Fibroblast of lung (primary cell): Measurements from ENCODE around the gene ERMAP. TPM values are rescaled to one million over a fixed set of nuclear protein-coding genes. Genes with fewer than 3 reads are reported as not detected.

Source experiments
- DNase-seq, 2 donors: peaks; one replicate each; pipeline versions ENCODE4 v3.0.0 to v3.0.0-alpha.2; 2010; ENCODE audit warnings: low read depth in 2 of 2
- H2AFZ ChIP-seq: 2 replicates; pipeline ENCODE4 v1.5.1; 2012; ENCODE audit warnings: low read length, control low read depth, inconsistent platforms
- H3K27ac ChIP-seq: 2 replicates; pipeline ENCODE4 v1.5.1; 2011; ENCODE audit warnings: low read length, control low read depth; ENCODE audit not compliant: insufficient read depth
- H3K27me3 ChIP-seq: 2 replicates; pipeline ENCODE4 v1.5.1; 2011; ENCODE audit warnings: mild to moderate bottlenecking, low read length; ENCODE audit not compliant: control insufficient read depth, insufficient read depth
- H3K36me3 ChIP-seq: 2 replicates; pipeline ENCODE4 v1.5.1; 2011; ENCODE audit warnings: low read length; ENCODE audit not compliant: control insufficient read depth, insufficient read depth
- H3K4me1 ChIP-seq: 2 replicates; pipeline ENCODE4 v1.5.1; 2011; ENCODE audit warnings: low read length; ENCODE audit not compliant: control insufficient read depth, insufficient read depth; ENCODE audit errors: extremely low read depth
- H3K4me2 ChIP-seq: 2 replicates; pipeline ENCODE4 v1.5.1; 2011; ENCODE audit warnings: low read length, control low read depth; ENCODE audit not compliant: insufficient read depth; ENCODE audit errors: extremely low read depth
- H3K4me3 ChIP-seq, 4 experiments: fragments of 200-600 bp in 1 of 4; sonication (generic) in 1 of 4; replicated peaks in 1 of 4; 2 replicates each; pipeline ENCODE4 v1.5.1; 2011 to 2016; ENCODE audit warnings: low read length in 4 of 4, low read depth in 3 of 4, mild to moderate bottlenecking in 3 of 4, control low read depth in 2 of 4, inconsistent platforms in 1 of 4, mixed read lengths in 1 of 4; ENCODE audit not compliant: insufficient read depth in 1 of 4; ENCODE audit errors: control extremely low read depth in 1 of 4
- H3K79me2 ChIP-seq: 2 replicates; pipeline ENCODE4 v1.5.1; 2012; ENCODE audit warnings: mild to moderate bottlenecking, low read length, inconsistent platforms; ENCODE audit not compliant: control insufficient read depth, insufficient read depth
- H3K9ac ChIP-seq: 2 replicates; pipeline ENCODE4 v1.5.1; 2011; ENCODE audit warnings: mild to moderate bottlenecking, low read length, control low read depth; ENCODE audit not compliant: insufficient read depth
- H3K9me3 ChIP-seq: 2 replicates; pipeline ENCODE4 v1.5.1; 2012; ENCODE audit warnings: low read depth, low read length; ENCODE audit not compliant: control insufficient read depth, insufficient read depth
- H4K20me1 ChIP-seq: 2 replicates; pipeline ENCODE4 v1.5.1; 2011; ENCODE audit warnings: low read length; ENCODE audit not compliant: control insufficient read depth, insufficient read depth; ENCODE audit errors: extremely low read depth
- EZH2 ChIP-seq: IDR thresholded peaks from 2 replicates; pipeline ENCODE4 v1.5.1; 2012; ENCODE audit warnings: low read length, control low read depth, mild to moderate bottlenecking; ENCODE audit errors: missing control alignments
- polyA plus RNA-seq, 2 donors: library from polyadenylated mRNA; depleted of rRNA in 1 of 2; stranded (reverse) in 1 of 2; unstranded in 1 of 2; fragments of >200 nt; gene quantifications; 2 replicates each; pipeline ENCODE4 v1.2.1, GENCODE V29; 2011 to 2012; ENCODE audit warnings: missing spikeins in 1 of 2
- total RNA-seq: library from RNA; depleted of rRNA; stranded (reverse); fragments of >200 nt; gene quantifications from 2 replicates; pipeline ENCODE4 v1.2.1, GENCODE V29; 2014
- TF ChIP-seq, protein P1 (sequence below), 2 donors: IDR thresholded peaks in 1 of 2; conservative IDR thresholded peaks in 1 of 2; 1 replicate in 1 of 2; 2 replicates in 1 of 2; pipeline ENCODE4 v1.5.1; 2011 to 2012; ENCODE audit warnings: low read length in 2 of 2, control low read depth in 1 of 2, inconsistent platforms in 1 of 2, low read depth in 1 of 2, mild to moderate bottlenecking in 1 of 2

ERMAP gene
- total and polyA plus RNA-seq, 2 donors (not counting 1 experiment from before 2014, with no cell fraction given), result 19.4 to 37.2 TPM

DNA sequence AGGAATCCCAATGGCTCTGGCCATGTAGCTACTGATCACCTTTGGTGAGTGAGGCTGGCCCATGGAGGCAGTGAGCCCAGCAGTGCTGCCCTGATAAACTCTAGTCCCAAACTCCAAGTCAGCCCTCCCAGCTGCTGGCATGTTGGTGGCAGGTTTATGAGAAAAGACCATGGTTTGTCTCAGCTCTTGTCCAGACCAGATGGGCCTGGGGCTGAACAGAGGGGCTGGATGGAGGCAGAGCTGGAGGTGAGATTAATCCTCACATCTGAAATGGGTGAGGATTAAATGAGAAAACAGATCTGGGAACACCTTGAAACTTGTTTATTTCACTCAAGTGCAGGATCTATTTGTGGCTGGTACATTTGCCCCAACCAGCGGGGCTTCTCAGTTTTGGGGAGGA, 28.9 kb upstream of the ERMAP start:
- no peak overlapping the region for H3K9ac ChIP-seq
- no peaks in the 10 kb centered on the region for H3K27me3 ChIP-seq
- no peak for TF ChIP-seq EZH2
- TF ChIP-seq, protein P1, sequence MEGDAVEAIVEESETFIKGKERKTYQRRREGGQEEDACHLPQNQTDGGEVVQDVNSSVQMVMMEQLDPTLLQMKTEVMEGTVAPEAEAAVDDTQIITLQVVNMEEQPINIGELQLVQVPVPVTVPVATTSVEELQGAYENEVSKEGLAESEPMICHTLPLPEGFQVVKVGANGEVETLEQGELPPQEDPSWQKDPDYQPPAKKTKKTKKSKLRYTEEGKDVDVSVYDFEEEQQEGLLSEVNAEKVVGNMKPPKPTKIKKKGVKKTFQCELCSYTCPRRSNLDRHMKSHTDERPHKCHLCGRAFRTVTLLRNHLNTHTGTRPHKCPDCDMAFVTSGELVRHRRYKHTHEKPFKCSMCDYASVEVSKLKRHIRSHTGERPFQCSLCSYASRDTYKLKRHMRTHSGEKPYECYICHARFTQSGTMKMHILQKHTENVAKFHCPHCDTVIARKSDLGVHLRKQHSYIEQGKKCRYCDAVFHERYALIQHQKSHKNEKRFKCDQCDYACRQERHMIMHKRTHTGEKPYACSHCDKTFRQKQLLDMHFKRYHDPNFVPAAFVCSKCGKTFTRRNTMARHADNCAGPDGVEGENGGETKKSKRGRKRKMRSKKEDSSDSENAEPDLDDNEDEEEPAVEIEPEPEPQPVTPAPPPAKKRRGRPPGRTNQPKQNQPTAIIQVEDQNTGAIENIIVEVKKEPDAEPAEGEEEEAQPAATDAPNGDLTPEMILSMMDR (conservative IDR thresholded peaks at IDR 0.05 in 1 of 2, IDR thresholded peaks at IDR 0.05 in 1 of 2; ENCODE audit: low read depth in 1 of 2, low read length in 2 of 2), result no peak
- no peaks in the 10 kb centered on the region for H3K36me3 ChIP-seq
- no peak overlapping the region for H3K27ac ChIP-seq
- no peak for DNase-seq
- H4K20me1 ChIP-seq, result no peaks in the 10 kb centered on the region
- H3K4me1 ChIP-seq, result no peaks in the 10 kb centered on the region
- H3K4me3 ChIP-seq, result no peak overlapping the region
- H3K4me2 ChIP-seq, result no peak overlapping the region
- no peak overlapping the region for H2AFZ ChIP-seq
- H3K9me3 ChIP-seq, result no peaks in the 10 kb centered on the region
- no peaks in the 10 kb centered on the region for H3K79me2 ChIP-seq

DNA sequence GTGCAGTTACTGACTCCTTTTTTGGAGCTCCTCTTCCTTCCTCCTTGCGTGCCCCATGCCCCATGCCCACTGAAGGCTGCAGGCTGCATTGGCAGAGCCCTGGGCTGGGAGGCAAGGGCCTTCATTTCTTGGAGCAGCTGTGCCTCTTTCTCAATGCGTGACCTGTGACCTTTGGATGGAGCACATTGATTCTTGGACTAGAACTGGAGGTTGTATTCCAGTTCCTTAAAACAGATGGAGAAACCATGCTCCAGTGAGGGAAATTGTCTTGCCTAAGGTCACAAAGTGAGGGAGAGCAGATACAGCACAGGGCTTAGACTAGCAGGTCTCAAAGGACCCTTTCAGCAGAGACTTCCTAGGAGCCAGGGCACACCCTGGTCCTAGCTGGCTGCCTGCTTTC, 23.1 kb upstream of the ERMAP start:
- Histone ChIP-seq H3K36me3 (no peaks in the 10 kb centered on the region), H3K9ac (no peak overlapping the region), H3K27me3 (no peaks in the 10 kb centered on the region), H3K4me2 (no peak overlapping the region), H2AFZ (no peak overlapping the region), H3K4me1 (no peaks in the 10 kb centered on the region), H4K20me1 (no peaks in the 10 kb centered on the region), H3K9me3 (no peaks in the 10 kb centered on the region), H3K79me2 (no peaks in the 10 kb centered on the region), H3K4me3 (no peak overlapping the region), H3K27ac (no peak overlapping the region)
- TF ChIP-seq, protein P1 (conservative IDR thresholded peaks at IDR 0.05 in 1 of 2, IDR thresholded peaks at IDR 0.05 in 1 of 2; ENCODE audit: low read depth in 1 of 2, low read length in 2 of 2), result no peak
- DNase-seq, result peak in 1 of 2 donors; percentile 50

DNA sequence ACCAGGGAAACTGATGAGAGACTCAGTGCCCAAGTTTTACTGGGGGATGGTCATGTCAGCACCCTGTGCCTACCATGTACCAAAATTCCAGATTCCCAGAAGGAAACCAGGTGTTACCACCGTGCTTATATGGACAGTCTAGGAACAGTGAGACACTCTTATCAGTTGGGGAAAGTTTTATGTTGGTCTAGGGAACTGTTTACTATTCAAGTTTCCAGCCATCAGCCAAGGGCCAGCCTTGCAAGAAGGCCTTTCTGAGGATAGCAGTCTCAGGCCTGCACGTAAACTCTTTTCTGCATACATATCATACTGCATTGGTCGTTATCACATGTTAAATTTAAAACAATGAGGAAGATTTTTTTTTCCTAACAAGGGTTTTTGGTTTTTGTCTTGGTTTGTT, 19.5 kb upstream of the ERMAP start:
- Histone ChIP-seq H3K4me3 (no peak overlapping the region), H4K20me1 (no peaks in the 10 kb centered on the region), H3K9ac (no peak overlapping the region), H3K79me2 (no peaks in the 10 kb centered on the region), H3K9me3 (no peaks in the 10 kb centered on the region), H3K4me1 (no peaks in the 10 kb centered on the region), H3K27me3 (no peaks in the 10 kb centered on the region), H2AFZ (no peak overlapping the region), H3K36me3 (no peaks in the 10 kb centered on the region), H3K4me2 (no peak overlapping the region), H3K27ac (no peak overlapping the region)
- TF ChIP-seq, protein P1 (conservative IDR thresholded peaks at IDR 0.05 in 1 of 2, IDR thresholded peaks at IDR 0.05 in 1 of 2; ENCODE audit: low read depth in 1 of 2, low read length in 2 of 2), result no peak
- TF ChIP-seq EZH2, result no peak
- no peak for DNase-seq
